PC-3 (cell line): ENCODE results near the gene MS4A15.

Experiments
- EZH2 ChIP-seq: fragments of 300-600 bp; sonication (generic); IDR thresholded peaks from one replicate; pipeline ENCODE4 v1.6.1; 2017; ENCODE audit warnings: antibody characterized with exemption, mild to moderate bottlenecking, low read length; ENCODE audit not compliant: unreplicated experiment
- EZH2phosphoT487 ChIP-seq: fragments of 300-600 bp; sonication (generic); IDR thresholded peaks from 2 replicates; pipeline ENCODE4 v1.6.1; 2018; ENCODE audit warnings: mild to moderate bottlenecking, antibody characterized with exemption, low read length, borderline replicate concordance
- TF ChIP-seq, protein P1 (sequence below): fragments of 300-600 bp; sonication (generic); conservative IDR thresholded peaks from 2 replicates; pipeline ENCODE4 v1.5.1; 2017; ENCODE audit warnings: antibody characterized with exemption, low read depth, mild to moderate bottlenecking, low read length

DNA sequence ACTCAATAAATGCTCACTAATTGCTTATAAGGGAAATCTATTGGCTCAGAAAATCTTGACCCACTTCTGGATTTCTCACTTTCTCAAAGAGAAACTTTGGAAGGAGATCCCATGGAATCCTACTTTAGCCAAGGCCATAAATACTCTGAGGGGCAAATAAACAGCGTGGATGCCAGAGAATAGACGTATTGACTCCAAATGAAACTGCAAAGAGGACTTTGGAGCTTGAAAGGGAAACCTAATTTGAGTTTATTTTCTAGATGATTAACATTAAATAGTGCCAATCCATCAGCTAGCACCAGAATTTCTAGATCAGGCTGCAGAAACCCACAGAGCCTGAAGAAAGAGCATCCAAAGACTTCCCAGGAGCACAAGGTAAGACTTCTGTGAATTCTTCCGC is 32.2 kb upstream of the MS4A15 start, which contains the start of gene MS4A18:
- TF ChIP-seq EZH2phosphoT487 (no peak), EZH2 (no peak)
- TF ChIP-seq, protein P1, sequence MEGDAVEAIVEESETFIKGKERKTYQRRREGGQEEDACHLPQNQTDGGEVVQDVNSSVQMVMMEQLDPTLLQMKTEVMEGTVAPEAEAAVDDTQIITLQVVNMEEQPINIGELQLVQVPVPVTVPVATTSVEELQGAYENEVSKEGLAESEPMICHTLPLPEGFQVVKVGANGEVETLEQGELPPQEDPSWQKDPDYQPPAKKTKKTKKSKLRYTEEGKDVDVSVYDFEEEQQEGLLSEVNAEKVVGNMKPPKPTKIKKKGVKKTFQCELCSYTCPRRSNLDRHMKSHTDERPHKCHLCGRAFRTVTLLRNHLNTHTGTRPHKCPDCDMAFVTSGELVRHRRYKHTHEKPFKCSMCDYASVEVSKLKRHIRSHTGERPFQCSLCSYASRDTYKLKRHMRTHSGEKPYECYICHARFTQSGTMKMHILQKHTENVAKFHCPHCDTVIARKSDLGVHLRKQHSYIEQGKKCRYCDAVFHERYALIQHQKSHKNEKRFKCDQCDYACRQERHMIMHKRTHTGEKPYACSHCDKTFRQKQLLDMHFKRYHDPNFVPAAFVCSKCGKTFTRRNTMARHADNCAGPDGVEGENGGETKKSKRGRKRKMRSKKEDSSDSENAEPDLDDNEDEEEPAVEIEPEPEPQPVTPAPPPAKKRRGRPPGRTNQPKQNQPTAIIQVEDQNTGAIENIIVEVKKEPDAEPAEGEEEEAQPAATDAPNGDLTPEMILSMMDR: no peak
